Mesenteric fat pad (tissue), 1 donor: ENCODE results near the gene ZMIZ1. TPM values are rescaled to one million over a fixed set of nuclear protein-coding genes. Genes with fewer than 3 reads are reported as not detected.

Experiments used
- DNase-seq: peaks from one replicate; pipeline ENCODE4 v3.0.0-alpha.2; 2020; ENCODE audit warnings: low spot score
- total RNA-seq: library from RNA; stranded (reverse); fragmentation: NEBNext Ultra II Directional; extraction: Animal tissue kit (Norgen Biotek cat#: 25700); gene quantifications from one replicate; pipeline ENCODE4 v1.2.1, GENCODE V29; 2021
- donor health status: DM: yes; HTN: yes; CAD: no.

ZMIZ1 gene
- total RNA-seq, 1 donor from 2014 or later = 81.1 TPM

DNA sequence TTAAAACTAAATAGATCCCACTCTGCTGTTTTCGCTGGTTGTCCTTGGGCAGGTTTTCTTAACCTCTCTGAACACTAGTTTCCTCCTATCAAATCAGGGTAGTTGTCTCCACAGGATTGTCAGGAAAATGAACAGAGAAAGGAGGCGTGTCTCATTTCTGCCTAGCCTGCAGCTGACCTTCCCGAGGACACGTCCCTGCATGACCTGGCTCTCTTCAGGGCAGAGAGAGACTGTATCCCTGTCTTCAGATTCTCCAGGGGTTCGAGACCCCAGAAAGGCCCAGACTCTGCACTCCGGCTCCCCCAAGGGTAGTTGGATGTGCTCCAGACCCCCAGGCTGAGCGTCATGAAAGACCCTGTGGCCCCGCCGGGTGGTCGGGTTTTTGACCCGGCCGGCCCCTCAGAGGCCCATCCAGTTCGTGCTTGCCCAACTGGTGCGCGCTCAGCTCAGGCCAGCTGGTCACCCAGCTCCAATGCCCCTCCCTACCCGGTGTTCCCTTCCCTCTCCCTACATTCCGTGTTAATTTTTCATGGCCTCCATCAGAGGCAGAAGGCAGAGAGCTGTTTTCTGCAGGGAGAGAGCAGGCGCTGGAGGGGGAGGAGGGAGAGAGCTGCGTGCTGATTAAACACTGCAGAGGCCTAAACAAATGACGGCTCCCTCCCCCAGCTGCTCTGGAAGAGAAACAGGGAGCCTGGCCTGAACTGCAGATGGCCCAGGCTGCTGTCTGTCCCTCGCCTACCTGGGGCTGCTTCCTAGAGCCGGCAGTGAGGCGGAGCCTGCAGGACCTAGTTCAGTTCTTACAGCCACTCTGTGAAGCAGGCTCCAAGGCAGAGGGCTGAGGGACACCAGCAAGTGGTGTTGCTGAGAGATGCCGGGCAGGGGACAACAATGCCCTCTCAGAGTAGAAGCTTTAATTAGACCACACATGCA is 192.3 kb downstream of the ZMIZ1 start:
- no peak for DNase-seq

DNA sequence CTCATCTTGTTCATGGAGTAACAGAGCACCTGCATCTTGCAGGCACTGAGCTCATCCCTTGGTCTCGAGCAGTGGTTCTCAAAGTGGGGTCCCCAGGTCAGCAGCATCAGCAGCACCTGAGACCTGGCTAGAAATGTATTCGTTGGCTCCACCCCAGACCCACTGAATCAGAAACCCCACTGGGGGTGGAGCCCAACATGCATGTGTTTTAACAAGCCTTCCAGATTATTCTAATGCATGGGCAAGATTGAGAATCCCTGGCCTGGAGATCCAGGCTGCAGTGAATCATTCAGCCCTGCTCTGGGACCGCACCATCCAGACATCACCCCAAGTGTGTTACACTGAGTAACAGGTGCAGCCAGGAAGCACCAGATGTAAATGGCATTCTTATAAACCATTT is 193.4 kb downstream of the ZMIZ1 start:
- no peak for DNase-seq

DNA sequence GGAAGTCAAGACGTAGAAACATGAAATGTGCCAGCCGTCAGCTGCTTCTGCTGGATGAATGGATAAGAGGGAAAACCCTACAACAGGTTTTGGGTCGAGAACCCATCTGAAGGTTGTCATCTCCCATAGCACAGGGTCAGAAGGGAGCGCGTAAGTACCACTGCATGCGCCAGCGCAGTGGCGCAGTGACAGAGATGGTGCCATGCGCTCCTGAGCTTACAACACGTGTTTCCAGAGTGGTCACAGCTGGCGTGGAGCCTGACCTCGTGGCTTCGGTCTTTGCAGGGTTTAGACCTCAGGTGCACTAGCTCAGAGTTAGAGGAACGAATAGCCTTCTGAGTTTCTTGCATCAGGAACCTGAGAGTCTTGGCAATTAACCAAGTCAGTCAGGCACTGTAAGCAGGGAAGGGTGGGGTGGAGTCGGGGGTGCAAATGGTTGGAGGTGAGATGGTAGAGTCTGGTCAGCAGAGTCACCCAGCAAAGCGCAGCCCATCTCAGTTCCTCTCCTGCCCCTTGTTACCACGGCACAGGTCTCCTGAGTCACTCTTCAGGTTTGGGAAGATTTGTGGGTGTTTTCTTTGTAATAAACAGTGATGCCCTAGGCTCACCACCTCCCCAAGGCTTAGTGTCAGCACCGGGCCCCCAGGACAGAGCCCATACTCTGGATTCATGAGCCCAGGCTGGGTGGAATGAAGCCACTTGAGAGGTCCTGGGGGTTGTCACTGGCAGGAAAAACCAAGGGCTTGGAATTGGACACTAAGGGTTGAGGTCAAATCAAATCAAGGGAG is 194.4 kb downstream of the ZMIZ1 start:
- no peak for DNase-seq

DNA sequence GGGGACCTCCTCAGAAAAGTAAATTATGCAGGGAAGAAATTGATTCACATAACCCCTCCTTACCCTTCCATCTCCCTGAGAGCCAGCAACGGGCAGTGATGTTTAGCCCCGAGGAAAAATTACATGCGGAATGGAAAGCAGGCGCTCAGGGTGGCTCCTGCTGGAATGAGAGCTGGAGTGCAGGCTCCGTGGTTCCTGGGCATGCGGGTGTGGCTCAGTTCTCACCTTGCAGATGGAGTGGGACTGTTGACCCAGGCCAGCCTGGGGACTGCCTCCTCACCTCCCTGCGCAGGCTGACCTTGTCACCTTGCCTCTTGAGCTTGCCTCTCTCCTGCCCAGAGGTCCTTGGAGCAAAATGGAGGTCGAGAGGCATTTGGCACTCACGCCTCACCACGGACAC is 195.2 kb downstream of the ZMIZ1 start:
- no peak for DNase-seq

DNA sequence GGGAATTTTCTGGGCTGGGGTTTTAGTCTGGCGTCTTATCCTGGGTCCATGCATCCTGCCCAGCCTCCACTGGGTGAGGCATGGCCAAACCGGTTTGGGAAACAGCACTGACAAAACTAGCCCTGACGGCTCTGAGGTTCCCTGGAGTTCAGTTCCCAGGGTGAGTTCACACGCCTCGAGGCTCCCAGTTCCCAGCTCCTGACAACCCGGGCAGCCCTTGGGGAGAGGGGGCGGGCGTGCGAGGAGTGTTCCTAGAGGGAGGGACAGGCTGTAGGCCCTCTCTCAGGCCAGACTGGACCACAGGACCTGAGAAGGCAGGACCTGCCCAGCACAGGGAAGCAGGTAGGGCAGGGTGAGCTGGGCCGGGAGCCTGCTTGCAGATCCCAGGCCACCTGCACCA is 196.2 kb downstream of the ZMIZ1 start:
- no peak for DNase-seq

DNA sequence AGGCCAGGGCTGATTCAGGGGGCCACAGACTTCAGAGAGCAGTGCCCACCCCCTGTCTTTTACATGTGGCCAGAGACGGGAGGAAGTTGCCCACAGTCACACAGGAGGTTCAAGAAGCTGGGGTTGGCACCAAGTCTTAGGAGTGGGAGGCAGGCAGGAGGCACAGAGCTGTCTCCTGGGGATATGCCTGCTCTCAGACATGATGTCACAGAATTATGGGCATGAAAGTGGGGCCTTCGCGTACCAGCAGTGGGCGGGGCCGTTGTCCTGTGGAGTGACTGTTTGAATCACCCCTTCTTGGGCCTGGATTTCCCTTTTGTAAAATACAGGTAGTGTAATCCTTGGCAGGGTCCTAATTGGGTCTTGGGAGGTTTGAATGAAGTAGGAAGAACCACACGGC is 197.3 kb downstream of the ZMIZ1 start:
- DNase-seq = no peak

DNA sequence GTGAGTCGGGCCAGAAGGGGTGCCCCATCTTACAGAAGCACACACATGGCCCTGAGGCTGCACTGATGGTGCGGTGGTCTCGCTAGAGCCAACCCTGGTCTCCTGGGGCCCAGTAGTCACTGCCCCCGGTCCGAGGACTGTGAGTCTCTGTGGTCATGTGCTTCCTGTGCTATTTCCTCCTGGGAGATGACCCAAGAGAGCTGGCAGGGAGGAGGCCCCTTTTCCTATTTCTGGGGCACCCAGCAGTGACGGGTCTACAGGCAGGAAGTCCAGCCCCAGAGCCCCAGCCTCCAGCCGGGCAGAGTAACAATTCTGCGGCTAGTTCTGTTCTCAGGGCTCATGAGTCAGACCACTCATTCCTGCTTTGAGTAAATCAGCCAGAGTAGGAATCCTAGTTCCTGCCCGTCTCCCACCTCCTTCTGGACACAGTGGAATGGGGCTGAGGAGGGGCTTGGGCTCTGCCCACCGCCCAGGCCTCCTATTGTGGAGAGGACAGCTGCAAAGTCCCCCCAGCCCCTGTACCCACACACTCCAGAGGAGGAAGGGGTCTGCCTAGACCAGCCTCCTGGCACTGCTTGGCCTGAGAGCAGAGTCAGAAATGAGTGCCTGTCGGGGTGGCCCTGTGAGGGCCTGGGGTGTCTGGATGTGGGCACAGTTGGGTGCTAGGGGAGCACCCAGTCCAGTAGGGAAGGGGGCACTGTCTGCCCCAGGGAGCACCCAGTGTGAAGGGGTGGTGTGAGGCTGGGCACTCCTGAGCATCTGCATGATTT is 198.0 kb downstream of the ZMIZ1 start:
- no peak for DNase-seq

DNA sequence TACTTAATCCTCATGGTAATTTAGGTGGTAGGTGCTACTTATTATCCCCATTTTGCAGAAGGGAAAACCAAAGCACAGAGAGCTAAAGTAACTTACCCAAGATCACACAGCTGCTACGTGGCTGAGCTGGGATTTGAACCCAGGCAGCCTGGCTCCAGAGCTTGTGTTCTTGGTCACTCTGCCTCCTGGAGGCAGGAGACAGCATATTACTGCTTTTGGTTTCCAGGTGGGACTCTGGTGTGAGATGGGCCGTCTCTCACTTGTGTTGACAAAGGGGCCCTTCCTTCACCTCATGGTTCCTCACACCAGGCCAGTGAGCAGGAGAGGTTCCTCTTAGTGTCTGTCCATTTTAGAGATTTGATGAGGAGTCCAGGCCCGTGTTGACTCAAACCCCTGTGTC is 198.7 kb downstream of the ZMIZ1 start:
- DNase-seq = no peak

DNA sequence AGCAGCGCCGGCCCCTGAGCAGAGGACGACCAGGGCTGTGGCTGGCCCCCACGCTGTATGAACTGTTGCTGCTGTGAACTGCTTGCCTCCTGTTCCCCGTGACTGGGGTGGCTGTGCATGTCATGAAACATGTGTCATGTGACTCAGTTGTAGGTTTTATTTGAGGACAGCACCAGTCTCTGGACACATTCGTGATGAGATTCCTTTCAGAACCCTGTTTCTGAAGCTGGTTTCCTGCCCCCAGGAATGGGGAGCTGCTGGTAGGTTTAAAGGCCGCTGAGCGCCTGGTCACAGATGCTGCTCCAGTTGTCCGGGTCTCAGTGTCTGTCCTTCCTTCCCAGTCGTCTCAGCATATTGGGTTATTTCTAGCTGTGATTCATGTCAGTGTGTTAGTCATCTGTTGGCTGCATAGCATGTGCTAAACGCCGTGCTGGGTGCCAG is 199.4 kb downstream of the ZMIZ1 start:
- DNase-seq = no peak

DNA sequence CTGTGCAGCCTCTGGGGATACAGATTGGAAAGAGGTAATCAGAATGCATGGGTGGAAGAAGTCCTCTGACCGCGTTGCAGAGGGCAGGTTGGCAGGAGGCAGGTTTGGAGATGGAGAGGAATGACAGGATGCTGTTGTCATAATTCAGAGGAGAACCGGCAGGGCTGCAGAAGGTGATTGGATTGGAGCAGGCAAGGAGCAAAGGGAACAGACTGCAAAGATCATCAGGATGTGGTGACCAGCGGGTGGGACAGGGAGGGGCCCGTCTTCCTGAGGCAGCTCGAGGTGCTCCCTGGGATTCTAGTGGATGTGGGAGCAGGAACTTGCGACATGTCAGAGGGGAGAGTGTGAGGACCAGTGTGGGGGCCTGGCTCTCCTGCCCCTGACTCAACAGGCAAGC is 200.0 kb downstream of the ZMIZ1 start:
- DNase-seq = no peak

DNA sequence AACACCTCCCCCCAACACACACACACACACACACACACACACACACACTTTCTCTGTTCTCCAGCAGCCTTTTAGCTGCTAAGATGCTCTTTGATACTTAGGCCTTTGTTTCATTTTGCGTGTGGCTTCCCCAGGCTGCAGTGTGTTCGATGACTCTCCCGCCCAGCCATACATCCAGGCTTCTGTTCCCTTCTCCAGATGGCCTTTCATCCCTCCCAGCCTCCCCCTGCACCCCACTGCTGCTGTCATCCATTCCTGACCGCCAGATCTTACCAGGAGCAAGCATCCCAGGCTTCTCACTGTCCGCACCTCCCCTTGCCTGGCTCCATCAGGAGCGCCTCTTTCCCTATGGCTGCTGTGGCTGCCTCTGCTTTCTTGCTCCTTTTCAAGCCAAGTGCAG is 200.7 kb downstream of the ZMIZ1 start:
- DNase-seq = no peak

DNA sequence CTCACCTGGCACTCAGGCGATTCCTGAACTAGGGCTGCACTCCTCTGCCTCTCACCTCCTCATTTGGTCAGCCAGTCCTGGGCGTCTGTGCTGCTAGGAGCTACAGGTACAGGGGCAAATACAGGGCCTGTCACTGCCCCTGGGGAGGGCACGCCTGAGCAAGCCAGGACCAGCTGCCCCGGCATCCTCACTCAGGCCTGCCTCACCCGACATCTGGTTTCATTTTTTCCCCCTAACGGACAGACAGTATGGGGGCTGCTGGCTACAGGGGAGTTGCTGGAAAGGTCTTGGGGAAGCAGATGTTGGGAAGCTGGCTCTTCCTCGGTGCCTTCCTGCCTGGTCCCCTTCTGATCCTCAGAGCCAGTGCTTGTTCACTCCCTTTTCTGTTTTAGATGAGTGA is 201.2 kb downstream of the ZMIZ1 start:
- DNase-seq = no peak

DNA sequence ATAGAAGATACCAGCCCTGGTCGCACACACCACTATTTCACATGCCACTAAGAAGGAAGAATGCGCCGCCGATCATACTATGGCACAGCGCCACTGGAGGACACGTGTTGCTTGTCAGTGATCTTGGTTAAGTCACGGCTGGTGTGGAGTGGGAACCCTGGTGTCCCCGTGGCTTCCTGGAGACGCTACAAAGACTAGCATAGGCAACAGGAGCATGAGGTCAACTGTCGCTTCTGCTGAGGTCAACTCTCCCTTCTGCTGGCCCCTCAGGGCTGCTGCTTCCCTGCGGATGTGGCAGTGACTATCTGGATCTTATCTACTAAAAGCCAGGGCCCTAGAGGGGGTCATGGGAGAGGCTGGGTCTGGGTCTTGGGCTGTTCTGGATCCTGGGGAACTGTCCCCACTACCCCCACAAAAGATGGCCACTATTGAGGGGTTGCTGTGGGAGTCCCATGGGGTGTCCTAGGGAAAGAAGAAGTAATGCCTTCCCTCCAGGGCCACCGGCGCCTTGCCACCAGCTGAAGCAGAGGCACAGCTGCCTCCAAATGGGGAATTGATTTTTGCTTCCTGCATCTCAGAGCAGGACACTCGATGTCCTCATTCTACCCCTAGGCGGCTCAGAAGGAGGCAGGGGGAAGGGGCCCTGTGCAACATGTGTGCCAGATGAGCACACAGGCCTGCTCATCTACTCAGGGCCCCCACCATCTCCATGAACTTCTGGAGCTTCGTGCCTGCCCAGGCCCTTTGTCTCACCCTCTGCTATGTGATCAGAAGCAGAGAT is 201.9 kb downstream of the ZMIZ1 start:
- DNase-seq = no peak

DNA sequence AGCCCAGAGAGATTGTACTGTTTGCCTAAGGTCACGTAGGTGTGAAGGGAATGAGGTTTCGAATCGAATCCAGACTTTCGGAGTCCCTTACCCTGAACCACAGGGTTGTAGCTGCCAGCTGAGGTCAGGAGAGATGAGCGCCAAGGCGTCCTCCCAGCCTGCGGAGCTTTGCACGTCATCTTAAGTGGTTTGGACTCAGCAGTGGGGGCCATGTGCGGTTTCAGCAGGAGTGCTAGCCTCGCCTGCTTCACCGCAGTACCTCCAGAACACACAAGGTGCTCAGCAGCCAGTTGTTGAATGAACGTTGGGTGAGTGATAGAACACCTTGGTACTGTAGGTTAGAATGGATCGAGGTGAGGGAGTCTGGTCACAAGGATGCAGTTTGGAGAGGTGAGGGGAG is 203.6 kb downstream of the ZMIZ1 start:
- no peak for DNase-seq

DNA sequence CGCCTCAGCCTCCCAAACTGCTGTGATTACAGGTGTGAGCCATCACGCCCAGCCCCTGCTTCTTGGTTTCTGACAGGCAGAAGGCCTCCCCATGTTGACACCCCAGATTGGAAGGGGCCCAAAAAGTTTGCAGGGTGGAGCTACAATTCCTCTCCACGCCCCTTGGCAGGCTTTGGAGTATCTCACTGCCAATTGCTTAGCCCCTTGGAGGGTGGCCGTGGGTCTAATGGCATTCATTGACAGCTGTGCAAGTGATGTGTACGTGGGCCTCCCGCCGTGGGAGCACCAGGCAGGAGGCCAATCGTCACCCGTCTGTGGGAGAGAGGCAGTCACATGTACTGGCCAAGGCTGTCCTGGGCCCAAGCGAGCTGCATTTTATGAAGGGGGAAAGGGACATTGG is 204.8 kb downstream of the ZMIZ1 start:
- no peak for DNase-seq

DNA sequence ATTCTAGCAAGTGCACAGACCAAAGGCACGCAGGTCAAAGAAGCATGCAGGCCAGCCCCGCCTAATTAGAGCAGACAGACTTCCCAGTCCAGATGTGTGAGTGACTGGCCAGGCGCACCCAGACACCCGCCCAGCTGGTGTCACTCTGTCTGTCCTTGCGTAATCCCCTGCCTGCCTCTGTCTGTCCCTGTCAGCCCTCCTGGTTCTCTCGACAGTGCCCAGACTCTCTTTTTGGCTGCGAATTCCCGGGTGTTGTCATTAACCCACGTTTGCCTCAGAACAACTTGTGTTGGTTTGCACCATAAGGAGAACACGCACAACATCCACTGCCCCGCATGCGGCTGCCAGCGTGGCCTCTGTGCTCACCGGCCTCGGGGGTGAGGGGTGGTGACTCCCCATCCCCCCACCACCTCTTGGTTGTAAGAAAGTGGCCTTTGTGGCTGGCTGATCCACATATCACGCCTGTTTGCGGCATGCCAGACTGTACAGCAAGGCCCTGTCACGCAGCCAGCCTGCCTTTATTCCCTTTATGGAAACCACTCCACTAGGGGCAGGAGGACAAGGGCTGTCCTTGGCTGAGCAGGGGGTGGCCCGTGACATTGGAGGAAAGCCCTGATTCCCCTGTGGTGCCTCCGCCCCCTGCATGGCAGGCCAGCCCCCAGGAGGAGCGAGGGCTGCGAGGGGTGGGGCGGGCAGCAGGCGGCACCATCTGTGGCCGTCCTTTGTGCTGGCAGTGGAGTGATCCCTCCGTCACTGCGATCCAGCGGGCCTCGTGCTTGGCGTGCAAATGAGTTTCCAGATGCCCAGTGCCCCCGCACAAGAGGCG is 205.7 kb downstream of the ZMIZ1 start:
- peak; percentile 92 for DNase-seq

DNA sequence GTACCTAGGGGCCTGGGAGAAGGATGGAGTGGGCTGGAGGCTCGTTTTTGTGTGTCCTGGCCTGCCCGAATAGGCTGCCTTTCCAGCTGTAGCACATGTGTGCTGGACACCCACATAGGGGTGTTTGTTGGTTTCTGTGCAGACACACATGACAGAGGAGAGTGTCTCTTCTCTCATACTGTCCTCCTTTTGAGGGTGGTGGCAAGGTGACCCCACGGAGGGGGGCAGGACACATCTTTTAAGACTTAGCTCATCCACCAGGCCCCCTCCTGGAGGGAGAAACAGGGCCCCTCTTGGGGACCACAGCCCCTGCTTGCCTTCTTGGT is 206.3 kb downstream of the ZMIZ1 start:
- no peak for DNase-seq

DNA sequence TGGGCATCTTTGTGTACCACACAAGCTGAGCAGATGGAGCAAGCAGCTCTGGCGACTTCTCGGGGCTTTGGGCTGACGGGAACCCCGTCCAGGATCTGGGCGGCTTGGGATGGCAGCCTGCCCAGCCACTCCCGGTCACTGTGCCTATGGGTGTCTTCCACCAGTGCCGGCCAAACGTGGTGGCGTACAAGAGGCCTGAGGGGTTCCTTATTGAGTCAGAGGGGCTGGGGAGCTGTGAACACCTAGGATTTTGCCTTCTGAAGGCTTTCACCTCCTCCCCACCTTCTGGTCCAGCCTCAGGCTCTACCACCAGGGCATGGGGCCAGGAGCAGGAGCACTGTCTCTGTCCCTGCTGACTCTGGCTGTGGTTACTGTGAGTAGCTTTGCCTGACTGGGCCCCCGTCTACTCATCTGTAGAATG is 206.7 kb downstream of the ZMIZ1 start:
- no peak for DNase-seq

DNA sequence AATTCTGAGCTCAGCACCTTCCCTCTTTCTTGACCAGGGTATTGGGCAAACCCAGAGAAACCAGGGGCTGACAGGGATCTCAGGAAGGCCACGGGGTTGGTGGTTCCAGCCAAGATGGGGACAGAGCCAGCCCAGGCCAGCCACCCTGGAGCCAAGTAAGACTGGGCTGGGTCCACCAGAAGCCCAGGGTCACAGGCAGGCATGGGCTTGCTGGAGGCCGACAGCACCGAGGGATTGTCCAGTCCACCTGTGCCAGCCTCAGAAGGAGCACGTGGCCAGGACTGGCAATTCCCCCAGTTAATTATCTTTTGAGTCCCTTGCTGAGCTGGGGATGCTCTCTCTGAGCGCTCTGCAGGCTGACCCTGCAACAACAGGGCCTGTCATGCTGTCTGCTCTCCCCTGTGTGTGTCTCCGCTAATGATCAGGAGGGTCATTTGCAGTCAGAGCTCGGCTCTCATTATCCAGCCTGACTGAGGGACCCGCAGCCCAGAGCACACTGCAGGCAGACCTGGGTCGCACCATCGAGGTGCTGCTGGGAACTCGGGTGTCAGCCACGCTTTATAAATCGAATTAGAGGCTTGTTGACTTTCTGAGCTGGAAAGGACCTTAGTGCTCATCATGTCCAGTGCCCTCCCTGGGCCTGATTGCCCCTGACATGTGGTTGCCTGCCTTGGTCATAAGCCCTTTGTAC is 209.0 kb downstream of the ZMIZ1 start:
- DNase-seq = no peak
